ENCODE data around the gene ANKRD34A.

Gene ANKRD34A

DNA sequence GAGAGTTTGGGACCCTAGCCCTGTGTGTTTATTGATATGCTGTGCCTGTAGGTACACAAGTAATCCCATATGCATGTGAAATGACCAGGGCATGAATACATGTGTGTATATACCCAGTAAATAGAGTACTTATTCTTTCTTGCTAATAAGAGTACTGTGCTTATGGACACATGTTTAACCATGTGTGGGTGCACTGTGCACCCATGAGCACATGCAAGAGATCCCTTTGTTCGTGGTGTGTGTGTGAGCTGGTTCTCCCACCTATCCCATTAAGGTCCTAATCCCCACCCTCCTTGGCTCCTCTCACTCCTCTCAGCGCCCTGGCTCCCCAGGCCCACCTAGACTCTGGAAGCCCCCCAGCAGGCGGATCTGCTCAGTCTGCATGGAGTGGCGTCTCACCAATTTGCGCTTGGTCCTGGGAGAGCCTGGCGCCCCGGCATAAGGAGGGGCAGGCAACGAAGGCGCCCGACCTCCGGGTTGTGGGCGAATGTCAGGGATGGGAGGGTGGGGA is 4.4 kb downstream of the ANKRD34A start:
- no peak overlapping the region for H3K4me3 ChIP-seq (ENCODE audit: low read depth, low read length)
- no peak for DNase-seq (ENCODE audit: low read depth)
- TF ChIP-seq, protein P1, sequence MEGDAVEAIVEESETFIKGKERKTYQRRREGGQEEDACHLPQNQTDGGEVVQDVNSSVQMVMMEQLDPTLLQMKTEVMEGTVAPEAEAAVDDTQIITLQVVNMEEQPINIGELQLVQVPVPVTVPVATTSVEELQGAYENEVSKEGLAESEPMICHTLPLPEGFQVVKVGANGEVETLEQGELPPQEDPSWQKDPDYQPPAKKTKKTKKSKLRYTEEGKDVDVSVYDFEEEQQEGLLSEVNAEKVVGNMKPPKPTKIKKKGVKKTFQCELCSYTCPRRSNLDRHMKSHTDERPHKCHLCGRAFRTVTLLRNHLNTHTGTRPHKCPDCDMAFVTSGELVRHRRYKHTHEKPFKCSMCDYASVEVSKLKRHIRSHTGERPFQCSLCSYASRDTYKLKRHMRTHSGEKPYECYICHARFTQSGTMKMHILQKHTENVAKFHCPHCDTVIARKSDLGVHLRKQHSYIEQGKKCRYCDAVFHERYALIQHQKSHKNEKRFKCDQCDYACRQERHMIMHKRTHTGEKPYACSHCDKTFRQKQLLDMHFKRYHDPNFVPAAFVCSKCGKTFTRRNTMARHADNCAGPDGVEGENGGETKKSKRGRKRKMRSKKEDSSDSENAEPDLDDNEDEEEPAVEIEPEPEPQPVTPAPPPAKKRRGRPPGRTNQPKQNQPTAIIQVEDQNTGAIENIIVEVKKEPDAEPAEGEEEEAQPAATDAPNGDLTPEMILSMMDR (IDR thresholded peaks at IDR 0.05; ENCODE audit: low read depth, low read length, missing control alignments), result no peak

DNA sequence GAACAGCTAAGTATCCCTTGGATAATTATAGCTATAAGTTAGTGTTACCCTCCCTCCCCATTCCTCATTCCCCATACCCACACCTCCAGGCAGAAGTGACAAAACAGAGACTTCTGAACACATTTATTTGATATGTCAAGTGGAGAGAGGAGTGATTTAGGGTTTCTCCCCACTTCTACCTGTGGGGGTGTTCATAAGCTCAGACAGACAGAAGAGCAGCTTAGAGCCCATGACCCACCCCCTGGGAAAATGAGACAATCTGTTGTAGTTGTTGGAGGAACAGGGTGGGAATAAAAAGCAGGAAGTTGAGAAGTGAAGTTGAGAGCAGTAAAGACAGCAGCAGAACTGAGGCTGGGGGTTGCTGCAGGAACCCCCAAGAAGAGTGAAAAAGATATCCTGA is 5.0 kb downstream of the ANKRD34A start:
- TF ChIP-seq, protein P1 (IDR thresholded peaks at IDR 0.05; ENCODE audit: low read depth, low read length, missing control alignments), result no peak
- H3K4me3 ChIP-seq (ENCODE audit: low read depth, low read length), result no peak overlapping the region
- DNase-seq (ENCODE audit: low read depth), result no peak

DNA sequence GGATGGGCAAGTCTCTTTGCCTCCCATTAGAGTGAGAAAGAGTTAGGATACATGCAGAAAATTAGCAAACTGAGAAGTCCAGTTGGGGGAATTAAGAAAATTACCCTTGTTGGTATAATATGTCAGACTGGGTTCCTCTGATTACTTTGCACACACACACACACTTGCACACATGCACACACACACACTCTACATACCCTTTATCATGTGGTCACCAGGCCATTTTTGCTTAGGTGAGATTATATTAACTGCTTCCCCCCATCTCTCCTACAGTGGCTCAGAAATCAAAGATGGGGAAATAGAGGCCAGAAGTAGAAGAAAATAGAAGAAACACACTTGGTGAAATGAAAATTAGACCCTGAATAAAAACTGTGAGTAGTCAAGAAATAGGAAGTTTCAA is 5.6 kb downstream of the ANKRD34A start:
- no peak overlapping the region for H3K4me3 ChIP-seq (ENCODE audit: low read depth, low read length)
- TF ChIP-seq, protein P1 (IDR thresholded peaks at IDR 0.05; ENCODE audit: low read depth, low read length, missing control alignments), result no peak
- no peak for DNase-seq (ENCODE audit: low read depth)

DNA sequence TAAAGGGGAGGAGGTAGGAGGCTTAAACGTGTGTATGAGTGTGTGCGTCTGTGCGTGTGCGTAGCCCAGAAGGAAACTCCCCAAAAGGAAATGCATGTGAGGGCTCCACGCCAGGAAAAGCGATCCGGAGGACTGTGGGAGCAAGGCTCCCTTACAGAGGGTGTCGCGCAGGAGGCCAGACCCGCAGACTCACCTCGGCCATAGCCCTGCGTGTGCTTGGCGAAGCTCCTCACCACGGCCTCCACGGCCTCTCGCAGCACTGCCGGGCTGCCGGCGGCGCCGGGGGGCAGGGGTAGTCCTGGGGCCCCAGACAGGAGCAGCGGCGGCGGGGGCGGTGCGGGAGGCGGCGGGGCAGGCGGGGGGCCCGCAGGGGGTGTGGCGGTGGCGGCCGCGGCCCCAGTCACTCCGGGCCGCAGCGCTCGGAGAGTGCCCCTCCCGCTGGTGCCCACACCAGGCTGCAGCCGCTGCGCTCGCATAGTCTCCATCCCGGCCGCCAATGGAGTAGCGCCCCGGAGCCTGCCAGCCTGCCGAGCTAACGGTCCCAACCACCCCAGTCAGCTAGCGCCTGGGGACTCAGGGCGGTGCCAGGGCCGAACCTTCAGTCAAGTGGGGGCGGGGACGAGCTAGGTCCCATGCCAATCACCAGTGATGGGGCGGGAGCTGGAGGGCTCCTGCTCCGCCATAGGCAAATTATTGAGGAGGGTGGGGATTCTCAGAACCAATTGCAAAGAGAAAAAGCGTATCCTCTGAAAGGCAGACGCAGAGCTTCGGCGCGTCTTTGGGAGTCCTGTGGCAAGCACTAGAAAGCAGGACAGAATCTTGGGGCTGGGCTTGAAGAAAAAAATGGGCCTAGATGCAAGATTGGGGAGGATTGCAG is 6.7 kb downstream of the ANKRD34A start, which contains the start of gene LIX1L:
Gene LIX1L, minus strand, starts transcription at position 575 of the 877 bp plus-strand sequence. Its CDS starts 90 bp downstream, at position 485.
- peak within 1 kb of the TSS; percentile 94 for H3K4me3 ChIP-seq (ENCODE audit: low read depth, low read length)
- TF ChIP-seq, protein P1 (IDR thresholded peaks at IDR 0.05; ENCODE audit: low read depth, low read length, missing control alignments), result no peak
- DNase-seq (ENCODE audit: low read depth), result peak; percentile 89

DNA sequence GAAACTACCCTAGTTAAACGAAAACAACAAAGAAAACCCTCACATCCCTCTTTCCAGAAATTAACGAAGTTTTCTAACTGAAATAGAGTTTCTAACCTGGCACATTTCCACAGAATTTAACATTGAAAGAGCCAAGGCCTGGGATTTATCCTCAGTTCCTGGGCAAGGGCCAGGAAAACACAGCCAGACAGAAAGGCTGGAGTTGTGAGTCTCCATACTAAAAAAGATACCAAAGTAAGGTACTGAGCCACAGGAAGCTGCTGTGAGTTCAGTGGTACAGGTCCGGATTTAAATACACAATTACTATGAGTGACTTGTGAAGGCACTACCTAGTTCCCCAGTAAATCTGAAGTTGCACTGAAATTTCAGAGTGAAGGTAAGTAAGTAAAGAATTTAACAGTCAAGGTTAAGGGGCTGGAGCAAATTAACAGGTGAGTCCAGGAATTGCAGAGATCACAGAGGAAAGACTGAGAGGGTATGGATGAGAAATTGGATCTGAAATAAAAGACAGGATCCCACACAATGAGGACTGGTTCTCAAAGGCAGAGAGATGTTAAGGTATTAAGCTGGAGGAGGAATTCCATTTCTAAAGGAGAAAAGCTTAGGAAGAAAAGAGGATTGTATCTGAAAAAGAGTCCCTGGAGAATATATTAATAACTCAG is 7.5 kb downstream of the ANKRD34A start:
- H3K4me3 ChIP-seq (ENCODE audit: low read depth, low read length), result peak overlapping the region; percentile 94
- TF ChIP-seq, protein P1 (IDR thresholded peaks at IDR 0.05; ENCODE audit: low read depth, low read length, missing control alignments), result no peak

DNA sequence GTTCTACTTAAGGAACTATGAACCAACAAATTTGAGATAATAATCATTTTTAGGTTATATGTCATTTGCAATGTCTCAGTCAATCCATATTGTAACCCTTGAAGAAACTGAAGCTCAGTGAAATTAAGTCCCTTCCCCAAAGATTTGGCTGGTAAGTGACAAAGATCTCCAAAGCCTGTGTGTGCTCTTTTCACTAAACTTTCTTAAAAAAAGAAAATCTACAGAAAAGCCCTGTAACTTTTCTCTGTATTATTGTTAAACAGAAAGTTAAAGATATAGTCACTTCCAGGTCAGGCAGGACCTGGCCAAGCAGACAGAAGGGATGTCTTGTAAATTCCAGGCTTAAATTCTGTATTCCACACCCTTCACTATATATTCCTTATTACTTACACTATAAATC is 8.0 kb downstream of the ANKRD34A start:
- H3K4me3 ChIP-seq (ENCODE audit: low read depth, low read length), result peak overlapping the region; percentile 94; the same call in 1 of the 2 replicates
- no peak for DNase-seq (ENCODE audit: low read depth)
- TF ChIP-seq, protein P1 (IDR thresholded peaks at IDR 0.05; ENCODE audit: low read depth, low read length, missing control alignments), result no peak

More for the DNA sequence above, 7.5 kb downstream of the ANKRD34A start:
- no peak for DNase-seq (ENCODE audit: low read depth)

Data from GM12864 (cell line).